ENCODE data around the gene AP1G1. TPM values are rescaled to one million over a fixed set of nuclear protein-coding genes. Genes with fewer than 3 reads are reported as not detected.
A peak's percentile ranks its signal among the peaks of the same experiment; 100 is the strongest.
"Not testable (repeated sequence)": the region's sequence is repeated elsewhere in the genome, so short reads cannot be mapped to it uniquely, and the experiment has no call there.

The AP1G1 gene
- total and polyA plus RNA-seq, 2 experiments from 2014 or later = 25.8 to 51.8 TPM

DNA sequence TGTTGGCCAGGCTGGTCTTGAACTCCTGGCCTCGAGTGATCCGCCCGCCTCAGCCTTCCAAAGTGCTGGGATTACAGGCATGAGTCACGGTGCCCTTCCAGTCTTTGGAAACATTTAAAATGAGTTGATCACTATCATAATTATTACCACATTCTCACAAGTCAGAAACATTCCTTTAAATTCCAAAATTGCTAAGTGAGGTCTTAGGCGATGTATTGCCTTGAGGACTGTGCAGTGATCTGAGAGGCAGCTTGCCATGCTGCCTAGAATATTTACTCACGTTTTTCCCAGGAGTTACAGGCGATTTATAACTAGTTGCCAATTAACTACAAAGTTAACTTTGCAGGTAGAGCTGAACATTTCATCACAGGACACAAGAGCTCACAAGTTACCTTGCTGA lies 31.4 kb upstream of the AP1G1 start:
- peak; percentile 84 for DNase-seq
- no peaks in the 10 kb centered on the region for H3K79me2 ChIP-seq (ENCODE audit: insufficient read depth)
- H3K9ac ChIP-seq = no peak overlapping the region
- WGBS, 2 experiments (ENCODE audit: low coverage in 1 of 2, low lambda C conversion rate in 2 of 2, missing lambda C conversion rate in 2 of 2) = 10 to 11% methylated on average over 7 of the region's 7 CpGs
- TF ChIP-seq EZH2phosphoT487 (IDR thresholded peaks at IDR 0.05; ENCODE audit: insufficient read depth, low read depth) (no peak), EZH2 (IDR thresholded peaks at IDR 0.05; ENCODE audit: insufficient read depth, poor library complexity, severe bottlenecking) (no peak)
- no peak overlapping the region for H3K4me2 ChIP-seq (ENCODE audit: unreplicated experiment)
- in situ Hi-C loops (cut with MboI) = no loop called here
- peaks cover 10% of the 10 kb centered on the region; the same call in 1 of the 2 replicates for H3K4me1 ChIP-seq (ENCODE audit: insufficient read depth)
- H3F3A ChIP-seq (ENCODE audit: insufficient read depth) = peaks cover 6% of the 10 kb centered on the region
- peak overlapping the region; percentile 50 for H3K27ac ChIP-seq
- H3K9me2 ChIP-seq (ENCODE audit: insufficient read depth) = no peaks in the 10 kb centered on the region
- H2AFZ ChIP-seq = no peak overlapping the region
- no peaks in the 10 kb centered on the region for H4K20me1 ChIP-seq (ENCODE audit: insufficient read depth)
- H3K27me3 ChIP-seq (replicated peaks; ENCODE audit: insufficient read depth) = no peaks in the 10 kb centered on the region
- no peaks in the 10 kb centered on the region for H3K9me3 ChIP-seq (ENCODE audit: low read depth)
- no peaks in the 10 kb centered on the region for H3K36me3 ChIP-seq (ENCODE audit: low read depth)
- H3K4me3 ChIP-seq = no peak overlapping the region

DNA sequence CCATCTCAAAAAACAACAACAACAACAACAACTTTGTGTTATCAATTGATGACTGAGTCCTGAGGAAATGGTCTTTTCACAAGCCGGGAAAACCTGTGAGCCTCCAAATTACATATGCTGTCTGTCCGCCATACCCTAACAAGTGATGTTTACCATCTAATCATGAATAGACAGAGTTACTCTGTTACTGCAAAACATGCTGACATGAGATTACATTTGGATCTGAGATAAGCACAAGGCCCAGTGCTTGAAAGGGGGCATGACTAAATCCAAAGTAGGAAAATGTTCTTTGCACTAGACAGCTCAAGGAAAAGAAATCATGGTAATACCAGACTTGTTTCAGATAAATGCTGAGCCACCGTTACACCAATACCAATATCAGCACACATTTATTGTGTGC lies 28.5 kb upstream of the AP1G1 start:
- Histone ChIP-seq H3K36me3 (ENCODE audit: low read depth) (no peaks in the 10 kb centered on the region), H3K4me1 (ENCODE audit: insufficient read depth) (peaks cover 10% of the 10 kb centered on the region; the same call in 1 of the 2 replicates), H4K20me1 (ENCODE audit: insufficient read depth) (no peaks in the 10 kb centered on the region), H3K27ac (no peak overlapping the region), H3K9ac (no peak overlapping the region), H2AFZ (no peak overlapping the region), H3F3A (ENCODE audit: insufficient read depth) (peaks cover 6% of the 10 kb centered on the region), H3K9me3 (ENCODE audit: low read depth) (no peaks in the 10 kb centered on the region), H3K4me3 (no peak overlapping the region), H3K27me3 (replicated peaks; ENCODE audit: insufficient read depth) (no peaks in the 10 kb centered on the region), H3K79me2 (ENCODE audit: insufficient read depth) (no peaks in the 10 kb centered on the region), H3K9me2 (ENCODE audit: insufficient read depth) (no peaks in the 10 kb centered on the region), H3K4me2 (ENCODE audit: unreplicated experiment) (no peak overlapping the region)
- no peak for DNase-seq
- in situ Hi-C loops (cut with MboI) = no loop called here
- WGBS, 2 experiments (ENCODE audit: low coverage in 1 of 2, low lambda C conversion rate in 2 of 2, missing lambda C conversion rate in 2 of 2) = 90 to 91% methylated on average over 3 of the region's 3 CpGs
- TF ChIP-seq EZH2 (IDR thresholded peaks at IDR 0.05; ENCODE audit: insufficient read depth, poor library complexity, severe bottlenecking) (no peak), EZH2phosphoT487 (IDR thresholded peaks at IDR 0.05; ENCODE audit: insufficient read depth, low read depth) (no peak)

GRCh38 chr16:71834291-71834690 lies 25.7 kb upstream of the AP1G1 start:
- WGBS, 2 experiments (ENCODE audit: low coverage in 1 of 2, low lambda C conversion rate in 2 of 2, missing lambda C conversion rate in 2 of 2) = 81 to 82% methylated on average over 3 of the region's 3 CpGs
- in situ Hi-C loops (cut with MboI) = no loop called here

DNA sequence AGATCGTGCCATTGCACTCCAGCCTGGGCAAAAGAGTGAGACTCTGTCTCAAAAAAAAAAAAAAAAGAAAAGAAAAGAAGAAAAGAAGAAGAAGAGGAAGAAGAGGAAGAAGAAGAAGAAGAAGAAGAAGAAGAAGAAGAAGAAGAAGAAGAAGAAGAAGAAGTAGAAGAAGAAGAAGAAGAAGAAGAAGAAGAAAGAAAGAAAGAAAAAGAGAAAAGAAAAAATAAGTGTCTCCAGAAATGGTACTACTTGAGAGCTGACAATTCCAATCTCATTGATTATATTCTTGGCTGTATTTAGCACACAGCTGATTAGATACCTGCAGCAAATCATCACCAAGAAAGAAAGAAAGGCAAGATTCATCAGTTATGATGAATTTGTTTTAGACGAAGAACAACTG lies 23.5 kb upstream of the AP1G1 start:
- H3K9ac ChIP-seq; H3K9me3 ChIP-seq (ENCODE audit: low read depth); DNase-seq; H3K27ac ChIP-seq; H3K79me2 ChIP-seq (ENCODE audit: insufficient read depth); in situ Hi-C loops (cut with MboI); H3K27me3 ChIP-seq (replicated peaks; ENCODE audit: insufficient read depth); H3K36me3 ChIP-seq (ENCODE audit: low read depth); H3K9me2 ChIP-seq (ENCODE audit: insufficient read depth); H3K4me2 ChIP-seq (ENCODE audit: unreplicated experiment); H2AFZ ChIP-seq; H3F3A ChIP-seq (ENCODE audit: insufficient read depth); H3K4me3 ChIP-seq; H3K4me1 ChIP-seq (ENCODE audit: insufficient read depth); H4K20me1 ChIP-seq (ENCODE audit: insufficient read depth): not testable (repeated sequence)
- 69 to 75% methylated on average over 2 of the region's 2 CpGs for WGBS, 2 experiments (ENCODE audit: low coverage in 1 of 2, low lambda C conversion rate in 2 of 2, missing lambda C conversion rate in 2 of 2)

More at GRCh38 chr16:71834291-71834690, 25.7 kb upstream of the AP1G1 start:
- Histone ChIP-seq H3K27ac (no peak overlapping the region), H3K4me1 (ENCODE audit: insufficient read depth) (no peaks in the 10 kb centered on the region), H3K9ac (no peak overlapping the region), H3K9me2 (ENCODE audit: insufficient read depth) (no peaks in the 10 kb centered on the region), H3K4me2 (ENCODE audit: unreplicated experiment) (no peak overlapping the region), H3K27me3 (replicated peaks; ENCODE audit: insufficient read depth) (no peaks in the 10 kb centered on the region), H3K36me3 (ENCODE audit: low read depth) (no peaks in the 10 kb centered on the region), H4K20me1 (ENCODE audit: insufficient read depth) (no peaks in the 10 kb centered on the region), H3K9me3 (ENCODE audit: low read depth) (no peaks in the 10 kb centered on the region), H3F3A (ENCODE audit: insufficient read depth) (no peaks in the 10 kb centered on the region), H2AFZ (no peak overlapping the region), H3K79me2 (ENCODE audit: insufficient read depth) (no peaks in the 10 kb centered on the region), H3K4me3 (no peak overlapping the region)
- no peak for TF ChIP-seq EZH2phosphoT487 (IDR thresholded peaks at IDR 0.05; ENCODE audit: insufficient read depth, low read depth)
- no peak for TF ChIP-seq EZH2 (IDR thresholded peaks at IDR 0.05; ENCODE audit: insufficient read depth, poor library complexity, severe bottlenecking)
- DNase-seq = no peak

GRCh38 chr16:71831698-71832097 lies 23.1 kb upstream of the AP1G1 start:
- H4K20me1 ChIP-seq (ENCODE audit: insufficient read depth); H3K27ac ChIP-seq; H3F3A ChIP-seq (ENCODE audit: insufficient read depth); DNase-seq; H2AFZ ChIP-seq; H3K27me3 ChIP-seq (replicated peaks; ENCODE audit: insufficient read depth); in situ Hi-C loops (cut with MboI); H3K4me3 ChIP-seq; H3K79me2 ChIP-seq (ENCODE audit: insufficient read depth); H3K4me1 ChIP-seq (ENCODE audit: insufficient read depth); H3K36me3 ChIP-seq (ENCODE audit: low read depth); H3K9me3 ChIP-seq (ENCODE audit: low read depth); H3K9ac ChIP-seq; H3K9me2 ChIP-seq (ENCODE audit: insufficient read depth); H3K4me2 ChIP-seq (ENCODE audit: unreplicated experiment): not testable (repeated sequence)
- WGBS, 2 experiments (ENCODE audit: low coverage in 1 of 2, low lambda C conversion rate in 2 of 2, missing lambda C conversion rate in 2 of 2) = 94 to 99% methylated on average over 3 of the region's 3 CpGs

Data from GM23248 (cell line).